Lung (tissue), 12 donors: ENCODE measurements around the gene SASH1. TPM values are rescaled to one million over a fixed set of nuclear protein-coding genes. Genes with fewer than 3 reads are reported as not detected.

Source experiments
- ATAC-seq: fragments of 200-7000 bp; cut with Tn5 transposase; one replicate; pipeline ENCODE4 v1.9.1; 2020; ENCODE audit warnings: moderate number of reproducible peaks; ENCODE audit not compliant: insufficient read depth, low FRiP score
- DNase-seq, 3 donors: peaks; one replicate each; pipeline ENCODE4 v3.0.0-alpha.2; 2013 to 2017
- H3K27ac ChIP-seq, 2 donors: one replicate each; pipeline ENCODE4 v1.5.1; 2013; ENCODE audit warnings: mild to moderate bottlenecking in 2 of 2, moderate library complexity in 2 of 2, control low read depth in 1 of 2, inconsistent platforms in 1 of 2, low read depth in 1 of 2, low read length in 1 of 2
- H3K27me3 ChIP-seq, 3 donors: one replicate each; pipeline ENCODE4 v1.5.1; 2013; ENCODE audit warnings: low read length in 2 of 3; ENCODE audit not compliant: control insufficient read depth in 3 of 3, insufficient read depth in 3 of 3
- H3K36me3 ChIP-seq, 4 donors: one replicate each; pipeline ENCODE4 v1.5.1; 2013; ENCODE audit warnings: low read length in 4 of 4, mild to moderate bottlenecking in 1 of 4, moderate library complexity in 1 of 4; ENCODE audit not compliant: control insufficient read depth in 4 of 4, insufficient read depth in 4 of 4
- H3K4me1 ChIP-seq, 5 donors: one replicate each; pipeline ENCODE4 v1.5.1; 2013; ENCODE audit warnings: low read length in 5 of 5, mild to moderate bottlenecking in 2 of 5, moderate library complexity in 1 of 5; ENCODE audit not compliant: control insufficient read depth in 5 of 5, insufficient read depth in 5 of 5
- H3K4me3 ChIP-seq: one replicate; pipeline ENCODE4 v1.5.1; 2013; ENCODE audit warnings: mild to moderate bottlenecking, control low read depth, moderate library complexity
- H3K9ac ChIP-seq, 2 donors: one replicate each; pipeline ENCODE4 v1.5.1; 2013; ENCODE audit warnings: low read length in 2 of 2, control low read depth in 1 of 2; ENCODE audit not compliant: insufficient read depth in 1 of 2
- H3K9me3 ChIP-seq, 4 donors: one replicate each; pipeline ENCODE4 v1.5.1; 2013; ENCODE audit warnings: low read length in 3 of 4, mild to moderate bottlenecking in 1 of 4, moderate library complexity in 1 of 4; ENCODE audit not compliant: control insufficient read depth in 4 of 4, insufficient read depth in 3 of 4
- WGBS, 2 donors: extraction: QIAGEN DNeasy Blood & Tissue Kit; methylation state at CpG; one replicate each; pipeline ENCODE4 v1.1.7; 2013; 5-methylcytosine and 5-hydroxymethylcytosine counted together
- polyA plus RNA-seq, 2 donors: library from polyadenylated mRNA; stranded (reverse); fragments of 200-250 nt; gene quantifications; one replicate each; pipeline ENCODE4 v1.2.1, GENCODE V29; 2013
- total RNA-seq, 2 donors: library from RNA; depleted of rRNA in 1 of 2; stranded (reverse); fragments of >200 nt in 1 of 2; gene quantifications; one replicate each; pipeline ENCODE4 v1.2.1, GENCODE V29; 2014 to 2021
- TF ChIP-seq, protein P1 (sequence below): IDR thresholded peaks from 2 replicates; pipeline ENCODE4 v1.5.1; 2012; ENCODE audit warnings: mild to moderate bottlenecking; ENCODE audit errors: control extremely low read depth, extremely low read depth
- donor health status: control.
- donor health status: control.
- donor health status: Bipolar disorder and iron deficiency.
- donor health status: healthy.
- donor health status: DM: yes; HTN: yes; CAD: no.

SASH1 gene
- total and polyA plus RNA-seq, 4 donors = 18.8 to 114 (median 42.2) TPM

DNA sequence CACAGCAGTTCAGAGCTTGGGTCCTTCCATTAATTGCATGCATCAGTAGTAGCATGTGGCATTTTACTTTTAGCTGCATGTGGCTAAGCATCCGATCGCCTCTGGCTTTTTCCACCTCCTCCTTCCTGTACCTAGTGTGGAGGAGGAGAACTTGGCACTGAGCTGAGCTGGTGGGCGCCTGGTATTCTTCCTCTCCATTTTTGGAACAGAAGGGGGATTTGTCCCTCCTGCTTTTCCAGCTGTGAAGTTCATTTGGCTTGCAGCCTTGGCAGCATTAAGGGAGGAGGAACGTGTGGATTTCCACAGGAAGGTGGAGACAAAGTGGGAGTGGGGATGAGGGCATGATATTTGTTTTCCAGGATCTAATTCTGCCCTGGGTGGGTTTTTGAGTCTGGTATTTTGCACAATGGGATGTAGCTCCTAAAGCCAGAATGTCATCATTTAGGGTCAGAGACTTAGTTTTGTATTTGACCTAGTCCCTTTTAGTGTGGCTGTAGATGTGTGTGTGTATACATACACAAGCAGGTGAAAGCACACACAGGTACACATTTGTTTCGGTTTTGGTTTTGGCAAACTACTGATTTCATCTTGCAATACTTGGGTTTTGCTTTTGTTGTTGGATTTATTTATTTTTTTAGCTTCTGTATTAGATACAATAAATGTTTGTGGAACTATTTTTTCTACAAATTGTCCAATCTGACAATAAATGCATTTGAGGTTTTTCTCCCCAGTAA lies 90.0 kb downstream of the SASH1 start:
- TF ChIP-seq, protein P1, sequence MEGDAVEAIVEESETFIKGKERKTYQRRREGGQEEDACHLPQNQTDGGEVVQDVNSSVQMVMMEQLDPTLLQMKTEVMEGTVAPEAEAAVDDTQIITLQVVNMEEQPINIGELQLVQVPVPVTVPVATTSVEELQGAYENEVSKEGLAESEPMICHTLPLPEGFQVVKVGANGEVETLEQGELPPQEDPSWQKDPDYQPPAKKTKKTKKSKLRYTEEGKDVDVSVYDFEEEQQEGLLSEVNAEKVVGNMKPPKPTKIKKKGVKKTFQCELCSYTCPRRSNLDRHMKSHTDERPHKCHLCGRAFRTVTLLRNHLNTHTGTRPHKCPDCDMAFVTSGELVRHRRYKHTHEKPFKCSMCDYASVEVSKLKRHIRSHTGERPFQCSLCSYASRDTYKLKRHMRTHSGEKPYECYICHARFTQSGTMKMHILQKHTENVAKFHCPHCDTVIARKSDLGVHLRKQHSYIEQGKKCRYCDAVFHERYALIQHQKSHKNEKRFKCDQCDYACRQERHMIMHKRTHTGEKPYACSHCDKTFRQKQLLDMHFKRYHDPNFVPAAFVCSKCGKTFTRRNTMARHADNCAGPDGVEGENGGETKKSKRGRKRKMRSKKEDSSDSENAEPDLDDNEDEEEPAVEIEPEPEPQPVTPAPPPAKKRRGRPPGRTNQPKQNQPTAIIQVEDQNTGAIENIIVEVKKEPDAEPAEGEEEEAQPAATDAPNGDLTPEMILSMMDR = no peak
- no peak overlapping the region for H3K27ac ChIP-seq
- H3K4me1 ChIP-seq = peaks cover 0 to 12% (median 5%) of the 10 kb centered on the region in 5 donors
- no peaks in the 10 kb centered on the region for H3K36me3 ChIP-seq
- H3K9ac ChIP-seq = no peak overlapping the region
- peak in 2 of 3 donors; percentile 34 to 38 for DNase-seq
- H3K4me3 ChIP-seq = no peak overlapping the region
- H3K27me3 ChIP-seq = no peaks in the 10 kb centered on the region
- ATAC-seq = no peak
- peaks cover 0 to 2% (median 0%) of the 10 kb centered on the region in 4 donors for H3K9me3 ChIP-seq
- 53 to 73% methylated on average over 5 of the region's 5 CpGs for WGBS, 2 donors

DNA sequence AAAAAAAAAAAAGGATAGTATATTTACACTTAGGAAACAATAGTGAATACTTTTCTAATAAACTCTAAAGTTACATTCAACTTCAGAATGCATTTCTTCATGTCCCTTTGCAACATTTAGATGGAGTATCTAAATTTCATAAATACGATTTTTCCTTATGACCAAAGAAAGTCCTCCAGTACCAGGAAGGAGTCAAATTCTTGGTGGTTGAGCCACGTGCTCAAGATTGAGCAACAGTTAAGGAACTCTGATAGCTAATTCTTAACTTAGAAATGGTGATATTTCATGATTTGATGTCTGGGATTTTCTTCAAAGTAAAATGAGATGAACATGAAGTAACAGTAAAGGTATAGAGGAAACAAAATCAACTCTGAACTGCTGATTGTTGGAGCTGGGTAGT lies 92.7 kb downstream of the SASH1 start:
- Histone ChIP-seq H3K9me3 (peaks cover 0 to 2% (median 0%) of the 10 kb centered on the region in 4 donors), H3K27me3 (no peaks in the 10 kb centered on the region), H3K4me1 (peaks cover 0 to 20% (median 5%) of the 10 kb centered on the region in 5 donors), H3K36me3 (no peaks in the 10 kb centered on the region), H3K9ac (no peak overlapping the region), H3K4me3 (no peak overlapping the region), H3K27ac (no peak overlapping the region)
- TF ChIP-seq, protein P1 = no peak
- 26 to 47% methylated on average over 2 of the region's 2 CpGs for WGBS, 2 donors
- ATAC-seq (no peak), DNase-seq (no peak)

DNA sequence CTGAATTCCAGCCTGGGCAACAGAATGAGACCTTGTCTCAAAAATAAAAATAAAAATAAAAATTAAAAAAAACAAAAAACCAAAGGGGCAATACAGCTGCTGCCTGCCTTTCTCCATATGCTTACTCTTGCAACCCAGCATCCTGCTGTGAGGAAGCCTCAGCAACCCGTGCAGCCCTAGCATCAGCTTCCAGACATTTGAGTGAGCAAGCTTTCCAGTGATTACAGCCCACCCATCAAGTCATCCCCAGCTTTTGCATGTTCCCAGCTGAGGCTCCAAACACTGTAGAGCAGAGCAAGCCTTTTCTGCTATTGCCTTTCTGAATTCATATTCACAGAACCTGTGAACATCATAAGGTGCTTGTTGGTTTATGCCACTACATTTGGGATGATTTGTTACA lies 93.8 kb downstream of the SASH1 start:
- TF ChIP-seq, protein P1 = no peak
- H3K36me3 ChIP-seq = no peaks in the 10 kb centered on the region

More for the DNA sequence above, 93.8 kb downstream of the SASH1 start:
- Histone ChIP-seq H3K27ac (no peak overlapping the region), H3K4me1 (peaks cover 7 to 28% (median 9%) of the 10 kb centered on the region in 5 donors), H3K4me3 (no peak overlapping the region), H3K9me3 (peaks cover 0 to under 1% (median 0%) of the 10 kb centered on the region in 4 donors), H3K27me3 (no peaks in the 10 kb centered on the region), H3K9ac (no peak overlapping the region)
- WGBS, 2 donors = 77 to 83% methylated on average over 1 of the region's 1 CpG
- ATAC-seq = no peak
- no peak for DNase-seq
